Stimulated activated naive CD4-positive, alpha-beta T cell (primary cell): ENCODE data around the gene IL34.
"Not testable (repeated sequence)": the region's sequence is repeated elsewhere in the genome, so short reads cannot be mapped to it uniquely, and the experiment has no call there.

Source experiments
- DNase-seq, 6 experiments: peaks; one replicate each; lab custom pipeline; 2025; lab: John Stamatoyannopoulos, UW

The IL34 gene

GRCh38 chr16:70646260-70647241 lies at the start of gene IL34:
Gene IL34, plus strand, starts transcription at chr16:70646559. Its CDS starts 389 bp downstream, at chr16:70646948.
- no peak for DNase-seq

- DNase-seq: no peak
Observed at GRCh38 chr16:70597135-70597835, 49.1 kb upstream of the IL34 start.

DNA sequence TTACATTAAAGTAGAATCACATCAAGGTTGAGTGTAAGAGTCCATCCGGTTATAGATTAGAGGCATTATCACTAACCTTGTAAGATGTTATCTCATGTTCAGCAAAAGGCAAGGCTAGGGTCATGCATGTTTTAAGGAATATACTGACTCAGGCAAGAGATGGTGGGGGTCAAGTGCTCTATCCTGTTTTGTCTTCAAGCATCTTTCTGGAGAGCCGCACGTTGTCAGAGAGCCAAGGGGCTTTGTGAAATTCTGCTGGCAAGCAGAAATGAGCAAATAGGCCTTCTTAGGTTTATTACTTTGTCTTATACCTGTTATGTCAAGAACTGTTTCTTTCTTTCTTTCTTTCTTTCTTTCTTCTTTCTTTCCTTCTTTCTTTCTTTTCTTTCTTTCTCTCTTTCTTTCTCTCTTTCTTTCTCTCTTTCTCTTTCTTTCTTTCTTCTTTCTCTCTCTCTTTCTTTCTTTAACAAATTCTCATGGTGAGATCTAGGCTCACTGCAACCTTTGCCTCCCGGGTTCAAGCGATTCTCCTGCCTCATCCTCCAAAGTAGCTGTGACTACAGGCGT lies 47.3 kb upstream of the IL34 start:
- no peak for DNase-seq

DNA sequence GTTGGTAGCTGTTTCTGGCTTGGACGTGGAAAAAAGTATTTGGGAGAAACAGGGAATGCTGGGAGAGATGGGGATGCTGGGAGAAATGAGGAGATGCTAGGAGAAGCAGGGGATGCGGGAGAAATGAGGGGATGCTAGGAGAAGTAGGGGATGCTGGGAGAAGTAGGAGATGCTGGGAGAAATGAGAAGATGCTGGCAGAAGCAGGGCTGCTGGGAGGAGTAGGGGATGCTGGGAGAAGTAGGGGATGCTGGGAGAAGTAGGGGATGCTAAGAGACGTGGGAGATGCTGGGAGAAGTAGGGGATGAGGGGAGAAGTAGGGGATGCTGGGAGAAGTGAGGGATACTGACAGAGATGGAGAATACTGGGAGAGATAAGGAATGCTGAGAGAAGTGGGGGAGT lies 45.6 kb upstream of the IL34 start:
- no peak for DNase-seq

GRCh38 chr16:70601576-70602575 lies 44.5 kb upstream of the IL34 start:
- DNase-seq: no peak

- DNase-seq: no peak
Observed at GRCh38 chr16:70602831-70603230, 43.5 kb upstream of the IL34 start.

GRCh38 chr16:70604407-70605282 lies 41.7 kb upstream of the IL34 start:
- no peak for DNase-seq

GRCh38 chr16:70605283-70605657 lies 41.1 kb upstream of the IL34 start:
- no peak for DNase-seq

- DNase-seq: no peak
Observed at GRCh38 chr16:70608521-70608920, 37.8 kb upstream of the IL34 start.

DNA sequence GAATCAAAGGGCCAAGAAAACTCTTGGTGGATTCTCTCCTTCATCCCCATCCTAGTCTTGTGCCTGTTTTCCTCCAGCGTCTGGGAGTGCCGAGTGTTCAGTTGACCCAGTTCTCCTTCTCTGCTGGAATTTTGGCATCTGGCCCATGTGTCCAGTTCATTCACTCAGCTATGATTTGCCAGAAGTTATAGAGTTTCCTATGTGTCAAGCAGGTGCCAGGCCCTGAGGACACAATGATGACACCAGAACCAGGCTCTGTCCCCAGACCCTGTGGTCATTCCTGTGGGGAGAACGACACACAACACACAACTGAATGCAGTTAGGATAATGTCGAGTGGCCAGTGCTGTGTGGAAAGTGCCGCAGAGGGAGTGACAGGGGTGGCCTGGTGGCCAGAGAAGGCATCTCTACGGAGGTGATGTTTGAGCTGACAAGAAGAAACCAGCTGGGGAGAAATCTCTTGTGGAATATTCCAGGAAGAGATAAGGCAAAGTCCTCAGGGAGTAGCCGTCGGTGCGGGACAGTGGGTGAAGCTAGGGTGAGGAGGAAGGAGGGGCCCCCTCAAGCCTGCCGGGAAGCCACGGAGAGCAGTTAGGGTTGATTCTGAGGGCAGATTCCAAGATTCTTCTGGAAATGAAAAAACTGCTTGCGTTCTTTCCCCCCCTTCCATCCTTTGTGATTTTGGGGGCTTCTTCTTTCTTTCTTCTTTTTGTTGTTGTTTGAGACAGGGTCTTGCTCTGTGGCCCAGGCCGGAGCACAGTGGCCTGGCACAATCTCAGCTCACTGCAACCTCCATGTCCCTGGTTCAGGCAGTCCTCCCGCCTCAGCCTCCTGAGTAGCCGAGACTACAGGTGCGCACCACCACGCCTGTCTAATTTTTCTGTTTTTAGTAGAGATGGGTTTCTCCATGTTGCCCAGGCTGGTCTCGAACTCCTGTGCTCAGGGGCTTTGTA lies 35.8 kb upstream of the IL34 start:
- no peak for DNase-seq

- no peak for DNase-seq
Observed at GRCh38 chr16:70611224-70611598, 35.1 kb upstream of the IL34 start.

- no peak for DNase-seq
Observed at GRCh38 chr16:70611785-70612303, 34.5 kb upstream of the IL34 start.

GRCh38 chr16:70612931-70613330 lies 33.4 kb upstream of the IL34 start:
- no peak for DNase-seq

- DNase-seq: no peak
Observed at GRCh38 chr16:70614208-70614951, 32.0 kb upstream of the IL34 start.

DNA sequence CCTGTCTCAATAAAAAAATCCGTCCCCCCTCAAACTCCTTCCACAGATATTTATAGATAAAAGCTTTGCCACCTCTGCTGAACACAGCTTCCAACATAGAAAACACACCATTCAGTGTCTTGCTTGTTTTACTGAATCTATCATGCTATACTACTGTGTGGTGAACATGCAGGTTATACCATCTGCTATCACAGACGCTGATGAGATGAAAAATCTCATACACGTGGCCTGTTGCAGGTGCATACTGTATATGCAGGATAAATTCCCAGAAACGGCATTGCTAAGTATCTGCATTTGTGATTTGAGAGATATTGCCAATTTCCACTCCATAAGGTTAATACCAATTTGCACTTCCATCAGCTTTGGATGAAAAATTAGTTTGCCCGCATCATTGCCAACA lies 30.4 kb upstream of the IL34 start:
- no peak for DNase-seq

- not testable (repeated sequence) for DNase-seq
Observed at GRCh38 chr16:70621864-70622263, 24.5 kb upstream of the IL34 start.

GRCh38 chr16:70627696-70628095 lies 18.7 kb upstream of the IL34 start:
- DNase-seq: no peak

GRCh38 chr16:70630960-70631745 lies 15.2 kb upstream of the IL34 start:
- DNase-seq: no peak
